Heart left ventricle (tissue), 13 donors: ENCODE results near the gene SOCS6.

ENCODE experiments used
- POLR2A ChIP-seq, 2 donors: fragments of 450-650 bp; IDR thresholded peaks; one replicate each; pipeline ENCODE4 v1.6.1; 2017; ENCODE audit warnings: antibody characterized with exemption in 2 of 2, mild to moderate bottlenecking in 2 of 2, moderate library complexity in 2 of 2
- TF ChIP-seq, protein P1 (sequence below), 12 donors: fragments of 200-600 bp; sonication (generic) in 4 of 12; IDR thresholded peaks; one replicate each; pipeline versions ENCODE4 v1.5.0 to v1.8.0; 2018 to 2022; ENCODE audit warnings: antibody characterized with exemption in 12 of 12, mild to moderate bottlenecking in 5 of 12
- donor health status: ischemic (EF 13 %, LVEDD 7.1; RV severe dilation, severe dysfunction).
- donor health status: DM: no; HTN: yes; CAD: no.
- donor health status: DM: no; HTN: no; CAD: no.
- donor health status: ischemic (EF 25% LVEDD 6.9; RV normal size, moderate dysfunction).
- donor health status: ischemic (EF 25% LVEDD 5.7; RV mildly dilated, moderate dysfunction).
- donor health status: ischemic (EF 35%, LVEDD 5.7; RV mildly dilated, moderate dysfunction).
- donor health status: nonischemic (EF 11% LVEDD 7.7; RV severe dilation, severe dysfunction).
- donor health status: DM: yes; HTN: yes; CAD: no.
- donor health status: PGD.
- donor health status: ischemic (EF 29% LVEDD 5.4; RV normal size, mild dysfunction).
- donor health status: nonischemic (EF 23%, LVEDD 6.1; RV moderate dilation, normal function).

DNA sequence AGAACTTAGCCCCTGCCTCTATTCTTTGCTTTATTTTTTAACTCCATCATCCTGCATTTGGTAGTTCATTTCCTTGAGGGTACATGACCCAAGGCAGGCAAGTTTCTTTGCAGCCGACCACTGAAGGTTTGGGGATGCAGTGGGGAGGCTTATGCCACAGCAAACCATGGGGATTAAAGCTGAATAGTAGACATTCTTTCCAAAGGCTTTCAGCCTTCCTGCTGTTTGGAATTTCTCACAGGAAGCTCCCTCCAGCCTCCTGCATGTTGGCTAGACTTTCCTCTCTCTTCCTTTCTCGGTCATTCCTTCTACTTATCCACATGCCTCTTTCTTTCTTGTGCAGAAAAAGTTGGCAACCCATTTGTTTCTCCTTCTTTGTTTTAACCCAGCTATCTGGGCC lies 77.3 kb downstream of the SOCS6 start:
- no peak for TF ChIP-seq POLR2A (IDR thresholded peaks at IDR 0.05)
- TF ChIP-seq, protein P1, sequence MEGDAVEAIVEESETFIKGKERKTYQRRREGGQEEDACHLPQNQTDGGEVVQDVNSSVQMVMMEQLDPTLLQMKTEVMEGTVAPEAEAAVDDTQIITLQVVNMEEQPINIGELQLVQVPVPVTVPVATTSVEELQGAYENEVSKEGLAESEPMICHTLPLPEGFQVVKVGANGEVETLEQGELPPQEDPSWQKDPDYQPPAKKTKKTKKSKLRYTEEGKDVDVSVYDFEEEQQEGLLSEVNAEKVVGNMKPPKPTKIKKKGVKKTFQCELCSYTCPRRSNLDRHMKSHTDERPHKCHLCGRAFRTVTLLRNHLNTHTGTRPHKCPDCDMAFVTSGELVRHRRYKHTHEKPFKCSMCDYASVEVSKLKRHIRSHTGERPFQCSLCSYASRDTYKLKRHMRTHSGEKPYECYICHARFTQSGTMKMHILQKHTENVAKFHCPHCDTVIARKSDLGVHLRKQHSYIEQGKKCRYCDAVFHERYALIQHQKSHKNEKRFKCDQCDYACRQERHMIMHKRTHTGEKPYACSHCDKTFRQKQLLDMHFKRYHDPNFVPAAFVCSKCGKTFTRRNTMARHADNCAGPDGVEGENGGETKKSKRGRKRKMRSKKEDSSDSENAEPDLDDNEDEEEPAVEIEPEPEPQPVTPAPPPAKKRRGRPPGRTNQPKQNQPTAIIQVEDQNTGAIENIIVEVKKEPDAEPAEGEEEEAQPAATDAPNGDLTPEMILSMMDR (IDR thresholded peaks at IDR 0.05): no peak
